Left ventricle myocardium inferior (tissue), 1 donor: ENCODE data around the gene GGT7. TPM values are rescaled to one million over a fixed set of nuclear protein-coding genes. Genes with fewer than 3 reads are reported as not detected.

Experiments used
- DNase-seq: peaks from one replicate; pipeline ENCODE4 v3.0.0-alpha.2; 2020
- H3K27ac ChIP-seq: fragments of 200-600 bp; replicated peaks from 2 replicates; pipeline ENCODE4 v1.8.0; 2021
- H3K27me3 ChIP-seq: fragments of 200-600 bp; 2 replicates; pipeline ENCODE4 v1.8.0; 2021; ENCODE audit warnings: low read depth
- H3K36me3 ChIP-seq: fragments of 200-600 bp; 2 replicates; pipeline ENCODE4 v1.8.0; 2021
- H3K4me1 ChIP-seq: fragments of 200-600 bp; 2 replicates; pipeline ENCODE4 v1.8.0; 2021
- H3K4me3 ChIP-seq: fragments of 200-600 bp; 2 replicates; pipeline ENCODE4 v1.8.0; 2021; ENCODE audit warnings: mild to moderate bottlenecking, moderate library complexity
- H3K9me3 ChIP-seq: fragments of 200-600 bp; replicated peaks from 2 replicates; pipeline ENCODE4 v1.8.0; 2021
- CTCF ChIP-seq: fragments of 200-600 bp; IDR thresholded peaks from 2 replicates; pipeline ENCODE4 v1.8.0; 2021; ENCODE audit warnings: antibody characterized with exemption, mild to moderate bottlenecking, borderline replicate concordance
- intact Hi-C: fragments of 100-400 bp; cut with micrococcal nuclease; formaldehyde crosslinking; loops from one replicate; pipeline ENCODE4 v1.11.0; 2022
- total RNA-seq: library from RNA; stranded (reverse); fragmentation: NEBNext Ultra II Directional; extraction: Animal tissue kit (Norgen Biotek cat#: 25700); gene quantifications from one replicate; pipeline ENCODE4 v1.2.1, GENCODE V29; 2021
- donor health status: DM: no; HTN: yes; CAD: no; lungs with severe emphysema.

The GGT7 gene
- total RNA-seq, 1 donor from 2014 or later, result 21.6 TPM

- Histone ChIP-seq H3K27me3 (no peaks in the 10 kb centered on the region), H3K4me1 (peaks cover 80% of the 10 kb centered on the region), H3K4me3 (no peak overlapping the region), H3K27ac (peak overlapping the region; percentile 89), H3K36me3 (no peaks in the 10 kb centered on the region), H3K9me3 (no peaks in the 10 kb centered on the region)
- DNase-seq, result peak; percentile 66
- intact Hi-C loops, result loop anchor here (5.0 kb wide), 1 partner anchor 88 kb away; no protein-coding TSS in a partner anchor
- peak; percentile 94 for TF ChIP-seq CTCF
Measured at GRCh38 chr20:34874094-34874654, 1.5 kb upstream of the GGT7 start.

- H3K9me3 ChIP-seq, result no peaks in the 10 kb centered on the region
- H3K4me3 ChIP-seq, result peak overlapping the region; percentile 89
- intact Hi-C loops, result loop anchor here (5.0 kb wide), 1 partner anchor 89 kb away; no protein-coding TSS in a partner anchor
- H3K36me3 ChIP-seq, result no peaks in the 10 kb centered on the region
- no peaks in the 10 kb centered on the region for H3K27me3 ChIP-seq
- no peak for DNase-seq
- peak overlapping the region; percentile 84 for H3K27ac ChIP-seq
- peaks cover 78% of the 10 kb centered on the region for H3K4me1 ChIP-seq
- TF ChIP-seq CTCF, result no peak
Measured at GRCh38 chr20:34873583-34874093, 982 bp upstream of the GGT7 start.

- intact Hi-C loops, result loop anchor here (5.0 kb wide), 1 partner anchor 90 kb away; no protein-coding TSS in a partner anchor
- Histone ChIP-seq H3K4me1 (peaks cover 63% of the 10 kb centered on the region), H3K36me3 (no peaks in the 10 kb centered on the region), H3K27ac (peak overlapping the region; percentile 84), H3K4me3 (peak overlapping the region; percentile 89), H3K9me3 (no peaks in the 10 kb centered on the region), H3K27me3 (no peaks in the 10 kb centered on the region)
- no peak for DNase-seq
- no peak for TF ChIP-seq CTCF
Measured at GRCh38 chr20:34871966-34872621, 562 bp downstream of the GGT7 start.

GRCh38 chr20:34871320-34871926, 1.2 kb downstream of the GGT7 start:
- Histone ChIP-seq H3K4me3 (peak overlapping the region; percentile 89), H3K36me3 (no peaks in the 10 kb centered on the region), H3K4me1 (peaks cover 56% of the 10 kb centered on the region), H3K9me3 (no peaks in the 10 kb centered on the region), H3K27me3 (no peaks in the 10 kb centered on the region), H3K27ac (peak overlapping the region; percentile 84)
- DNase-seq, result no peak
- intact Hi-C loops, result loop anchor here (5.0 kb wide), 1 partner anchor 91 kb away; no protein-coding TSS in a partner anchor
- no peak for TF ChIP-seq CTCF

GRCh38 chr20:34864216-34864615, 8.4 kb downstream of the GGT7 start:
- intact Hi-C loops, result no loop called here
- Histone ChIP-seq H3K4me1 (peaks cover 18% of the 10 kb centered on the region), H3K36me3 (peaks cover 21% of the 10 kb centered on the region), H3K4me3 (no peak overlapping the region), H3K27me3 (no peaks in the 10 kb centered on the region), H3K27ac (peak overlapping the region; percentile 22), H3K9me3 (no peaks in the 10 kb centered on the region)
- TF ChIP-seq CTCF, result no peak
- DNase-seq, result no peak
